Aorta (tissue), 5 donors: ENCODE results near the gene RBBP9. TPM values are rescaled to one million over a fixed set of nuclear protein-coding genes. Genes with fewer than 3 reads are reported as not detected.

ENCODE experiments used
- ATAC-seq: fragments of 200-7000 bp; cut with Tn5 transposase; one replicate; pipeline ENCODE4 v1.9.1; 2022; ENCODE audit warnings: moderate library complexity; ENCODE audit not compliant: low FRiP score
- DNase-seq, 2 donors: peaks; one replicate each; pipeline ENCODE4 v3.0.0-alpha.2; 2020
- H3K27ac ChIP-seq, 2 donors: one replicate each; pipeline ENCODE4 v1.5.1; 2013; ENCODE audit warnings: low read length in 2 of 2, mild to moderate bottlenecking in 2 of 2, moderate library complexity in 2 of 2, control low read depth in 1 of 2, inconsistent platforms in 1 of 2, low read depth in 1 of 2
- H3K27me3 ChIP-seq, 2 donors: one replicate each; pipeline ENCODE4 v1.6.1; 2013; ENCODE audit warnings: control low read depth in 1 of 2, low read length in 1 of 2, mild to moderate bottlenecking in 1 of 2, moderate library complexity in 1 of 2; ENCODE audit not compliant: insufficient read depth in 2 of 2, control insufficient read depth in 1 of 2
- H3K36me3 ChIP-seq, 2 donors: one replicate each; pipeline ENCODE4 v1.6.1; 2013; ENCODE audit warnings: control low read depth in 1 of 2, low read length in 1 of 2, mild to moderate bottlenecking in 1 of 2; ENCODE audit not compliant: insufficient read depth in 2 of 2, control insufficient read depth in 1 of 2
- H3K4me1 ChIP-seq, 2 donors: one replicate each; pipeline ENCODE4 v1.6.1; 2013; ENCODE audit warnings: low read length in 2 of 2, control low read depth in 1 of 2, mild to moderate bottlenecking in 1 of 2, moderate library complexity in 1 of 2; ENCODE audit not compliant: insufficient read depth in 2 of 2, control insufficient read depth in 1 of 2
- H3K4me3 ChIP-seq, 2 donors: one replicate each; pipeline ENCODE4 v1.5.1; 2013; ENCODE audit warnings: low read length in 2 of 2, control low read depth in 1 of 2, mild to moderate bottlenecking in 1 of 2
- H3K9me3 ChIP-seq: one replicate; pipeline ENCODE4 v1.6.1; 2013; ENCODE audit warnings: mild to moderate bottlenecking, low read length; ENCODE audit not compliant: control insufficient read depth
- WGBS, 2 donors: extraction: QIAGEN DNeasy Blood & Tissue Kit; methylation state at CpG; one replicate each; pipeline ENCODE4 v1.1.7; 2013; 5-methylcytosine and 5-hydroxymethylcytosine counted together
- intact Hi-C, 2 donors: fragments of 100-400 bp; cut with DNase I; formaldehyde crosslinking; loops; one replicate each; pipeline versions ENCODE4 v1.14.2 to v1.15.0; 2022
- microRNA-seq, 2 donors: library from miRNA; unstranded; fragments of <30 nt; microRNA quantifications; one replicate each; pipeline ENCODE4 v1.2.0, GENCODE V29; 2020
- polyA plus RNA-seq, 2 donors: library from polyadenylated mRNA; stranded (reverse); fragments of 200-250 nt; gene quantifications; one replicate each; pipeline ENCODE4 v1.2.3, GENCODE V29; 2013
- total RNA-seq, 2 donors: library from RNA; stranded (reverse); fragmentation: NEBNext Ultra II Directional; extraction: Animal tissue kit (Norgen Biotek cat#: 25700); gene quantifications; one replicate each; pipeline ENCODE4 v1.2.1, GENCODE V29; 2021
- donor health status: healthy with polysubstance abuse.
- donor health status: Bipolar disorder and iron deficiency.
- donor health status: DM: no; HTN: no; CAD: no.
- donor health status: DM: no; HTN: no; CAD: no.
- donor health status: DM: yes; HTN: yes; CAD: no.

Gene RBBP9
- total and polyA plus RNA-seq, 4 donors: 8.4 to 17.7 (median 11.4) TPM

DNA sequence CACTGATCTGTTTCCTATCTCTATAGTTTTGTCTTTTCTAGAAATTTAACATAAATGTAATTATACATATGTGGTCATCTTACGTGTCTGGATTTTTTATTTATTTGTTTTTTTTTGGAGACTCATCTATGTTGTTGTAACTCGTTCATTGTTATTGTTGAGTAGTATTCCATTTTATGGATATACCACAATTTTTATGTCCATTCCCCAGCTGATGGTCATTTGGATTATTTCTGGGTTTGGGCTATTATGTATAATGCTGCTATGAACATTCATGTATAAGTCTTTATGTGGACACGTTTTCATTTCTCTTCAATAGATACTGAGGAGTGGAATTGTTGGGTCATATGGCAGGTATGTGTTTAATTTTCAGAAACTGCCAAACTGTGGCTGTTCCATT is 40.4 kb downstream of the RBBP9 start:
- Histone ChIP-seq H3K4me3 (no peak overlapping the region), H3K27me3 (no peaks in the 10 kb centered on the region), H3K36me3 (peaks cover 0 to 3% of the 10 kb centered on the region in 2 donors), H3K9me3 (no peaks in the 10 kb centered on the region), H3K4me1 (no peaks in the 10 kb centered on the region), H3K27ac (no peak overlapping the region)
- intact Hi-C loops: no loop called here
- 82 to 86% methylated on average over 3 of the region's 3 CpGs for WGBS, 2 donors
- no peak for ATAC-seq
- no peak for DNase-seq

DNA sequence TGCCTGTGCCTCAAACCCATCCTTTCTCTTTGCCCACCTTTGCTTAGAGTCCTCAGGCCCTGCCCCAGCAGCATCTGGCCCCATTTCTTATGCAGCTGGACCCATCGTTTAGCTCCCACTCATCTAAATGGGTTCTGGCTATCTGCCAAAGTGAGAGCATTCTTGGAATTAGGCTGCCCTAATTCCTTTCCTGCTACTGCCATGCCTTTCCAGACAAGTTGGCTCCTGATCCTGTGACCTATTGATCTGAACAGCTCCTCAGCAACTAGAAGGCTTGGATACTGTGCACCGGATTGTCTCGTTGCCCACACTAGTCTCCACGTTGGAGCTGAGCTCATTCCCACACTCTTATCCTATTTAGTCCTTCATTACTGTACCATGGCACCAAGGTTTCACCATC is 53.1 kb downstream of the RBBP9 start:
- Histone ChIP-seq H3K27ac (no peak overlapping the region), H3K27me3 (no peaks in the 10 kb centered on the region), H3K4me3 (no peak overlapping the region), H3K36me3 (no peaks in the 10 kb centered on the region), H3K4me1 (no peaks in the 10 kb centered on the region), H3K9me3 (no peaks in the 10 kb centered on the region)
- ATAC-seq: no peak
- 44 to 46% methylated on average over 4 of the region's 4 CpGs for WGBS, 2 donors
- DNase-seq: no peak
- intact Hi-C loops: no loop called here

DNA sequence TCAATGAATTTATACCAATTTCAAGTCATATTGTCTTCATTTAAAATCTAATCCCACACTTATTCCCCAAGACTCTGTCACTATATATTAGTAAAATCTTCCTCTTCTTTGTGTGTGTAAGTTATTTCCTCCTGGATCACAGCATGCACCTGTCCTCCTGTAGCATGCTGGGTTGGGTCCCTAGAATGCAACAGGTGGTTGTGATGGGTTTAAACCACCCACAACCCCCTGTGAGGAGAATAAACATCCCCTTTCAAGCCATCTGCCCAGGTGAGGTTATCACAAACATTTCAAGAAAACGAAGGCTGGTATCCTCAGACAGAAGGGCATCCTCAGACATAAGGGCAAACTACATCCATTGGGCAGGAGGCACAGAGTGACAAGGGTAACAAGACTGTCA is 56.6 kb downstream of the RBBP9 start:
- H3K4me3 ChIP-seq: no peak overlapping the region
- no peak overlapping the region for H3K27ac ChIP-seq
- no peaks in the 10 kb centered on the region for H3K9me3 ChIP-seq
- no peak for DNase-seq
- H3K4me1 ChIP-seq: no peaks in the 10 kb centered on the region
- no peak for ATAC-seq
- WGBS, 2 donors: 34 to 84% methylated on average over 1 of the region's 1 CpG
- H3K36me3 ChIP-seq: no peaks in the 10 kb centered on the region
- intact Hi-C loops: no loop called here
- H3K27me3 ChIP-seq: no peaks in the 10 kb centered on the region

DNA sequence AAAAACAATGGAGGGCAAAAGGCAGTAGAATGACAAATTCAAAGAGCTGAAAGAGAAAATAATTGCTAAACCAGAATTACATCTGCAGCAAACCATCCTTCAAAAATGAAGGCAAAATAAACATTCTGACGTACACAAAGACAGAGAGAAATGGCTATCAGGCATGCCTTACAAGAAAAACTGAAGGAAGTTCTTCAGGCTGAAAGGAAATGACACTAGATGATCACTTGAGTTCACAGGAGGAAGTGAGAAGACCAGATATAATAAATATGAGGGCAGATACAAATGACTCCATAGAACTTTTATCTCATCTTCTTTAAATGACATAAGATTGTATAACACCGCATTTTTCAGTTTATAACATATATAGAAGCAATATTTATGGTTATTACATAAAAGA is 60.2 kb downstream of the RBBP9 start:
- no peak overlapping the region for H3K27ac ChIP-seq
- no peaks in the 10 kb centered on the region for H3K9me3 ChIP-seq
- no peak overlapping the region for H3K4me3 ChIP-seq
- ATAC-seq (no peak), DNase-seq (no peak)
- no peaks in the 10 kb centered on the region for H3K4me1 ChIP-seq
- WGBS, 2 donors: 53 to 60% methylated on average over 2 of the region's 2 CpGs
- H3K27me3 ChIP-seq: no peaks in the 10 kb centered on the region
- intact Hi-C loops: no loop called here
- H3K36me3 ChIP-seq: no peaks in the 10 kb centered on the region

Small RNAs within 50 kb of the gene (microRNA-seq; reads per million reads assigned to microRNA genes)
- 0.60 to 0.99 reads per million in 2 donors for gene MIR3192

Other genes with a start within 250 kb of the RBBP9 start
- gene ZNF133, start 208.7 kb downstream of the RBBP9 start, total RNA-seq: 10 to 100 TPM; 11.9 to 19.0 TPM
- 10 to 100 TPM; 12.8 to 31.4 TPM for gene ZNF133, start 208.7 kb downstream of the RBBP9 start, polyA plus RNA-seq
- 1 to 10 TPM; 2.3 to 2.5 TPM for gene DZANK1, start 30.2 kb downstream of the RBBP9 start, total RNA-seq
- 1 to 10 TPM in 1 of 2 donors, under 1 TPM in 1; 0.75 to 3.6 TPM for gene DZANK1, start 30.2 kb downstream of the RBBP9 start, polyA plus RNA-seq
- gene POLR3F, start 29.8 kb downstream of the RBBP9 start, total RNA-seq: 1 to 10 TPM; 7.3 to 8.2 TPM
- gene POLR3F, start 29.8 kb downstream of the RBBP9 start, polyA plus RNA-seq: 10 to 100 TPM in 1 of 2 donors, 1 to 10 TPM in 1; 5.6 to 20.4 TPM
- 10 to 100 TPM; 30.6 to 37.5 TPM for gene SEC23B, start 10.7 kb upstream of the RBBP9 start, total RNA-seq
- gene SEC23B, start 10.7 kb upstream of the RBBP9 start, polyA plus RNA-seq: 10 to 100 TPM in 1 of 2 donors, 1 to 10 TPM in 1; 8.9 to 14.4 TPM
- gene SMIM26, start 70.2 kb upstream of the RBBP9 start, total RNA-seq: 10 to 100 TPM; 46.0 to 51.5 TPM
- 100 to 1,000 TPM; 124 to 197 TPM for gene SMIM26, start 70.2 kb upstream of the RBBP9 start, polyA plus RNA-seq
- 10 to 100 TPM; 20.0 to 20.2 TPM for gene DTD1, start 90.8 kb upstream of the RBBP9 start, total RNA-seq
- gene DTD1, start 90.8 kb upstream of the RBBP9 start, polyA plus RNA-seq: 10 to 100 TPM; 17.8 to 19.7 TPM